PC-3 (cell line): Measurements from ENCODE around the gene UNC13C.

Source experiments
- EZH2phosphoT487 ChIP-seq: fragments of 300-600 bp; sonication (generic); IDR thresholded peaks from 2 replicates; pipeline ENCODE4 v1.6.1; 2018; ENCODE audit warnings: mild to moderate bottlenecking, antibody characterized with exemption, low read length, borderline replicate concordance
- TF ChIP-seq, protein P1 (sequence below): fragments of 300-600 bp; sonication (generic); conservative IDR thresholded peaks from 2 replicates; pipeline ENCODE4 v1.5.1; 2017; ENCODE audit warnings: antibody characterized with exemption, low read depth, mild to moderate bottlenecking, low read length

DNA sequence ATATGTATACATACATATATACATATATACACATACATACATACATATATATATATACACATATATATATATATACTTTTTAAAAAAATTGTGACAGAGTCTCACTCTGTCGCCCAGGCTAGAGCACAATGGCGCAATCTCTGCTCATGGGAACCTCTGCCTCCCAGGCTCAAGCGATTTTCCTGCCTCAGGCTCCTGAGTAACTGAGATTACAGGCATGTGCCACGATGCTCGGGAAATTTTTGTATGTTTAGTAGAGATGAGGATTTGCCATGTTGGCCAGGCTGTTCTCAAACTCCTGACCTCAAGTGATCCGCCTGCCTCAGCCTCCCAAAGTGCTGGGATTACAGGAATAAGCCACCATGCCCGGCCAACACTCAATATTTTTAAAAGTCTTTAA lies 302.5 kb downstream of the UNC13C start:
- TF ChIP-seq, protein P1, sequence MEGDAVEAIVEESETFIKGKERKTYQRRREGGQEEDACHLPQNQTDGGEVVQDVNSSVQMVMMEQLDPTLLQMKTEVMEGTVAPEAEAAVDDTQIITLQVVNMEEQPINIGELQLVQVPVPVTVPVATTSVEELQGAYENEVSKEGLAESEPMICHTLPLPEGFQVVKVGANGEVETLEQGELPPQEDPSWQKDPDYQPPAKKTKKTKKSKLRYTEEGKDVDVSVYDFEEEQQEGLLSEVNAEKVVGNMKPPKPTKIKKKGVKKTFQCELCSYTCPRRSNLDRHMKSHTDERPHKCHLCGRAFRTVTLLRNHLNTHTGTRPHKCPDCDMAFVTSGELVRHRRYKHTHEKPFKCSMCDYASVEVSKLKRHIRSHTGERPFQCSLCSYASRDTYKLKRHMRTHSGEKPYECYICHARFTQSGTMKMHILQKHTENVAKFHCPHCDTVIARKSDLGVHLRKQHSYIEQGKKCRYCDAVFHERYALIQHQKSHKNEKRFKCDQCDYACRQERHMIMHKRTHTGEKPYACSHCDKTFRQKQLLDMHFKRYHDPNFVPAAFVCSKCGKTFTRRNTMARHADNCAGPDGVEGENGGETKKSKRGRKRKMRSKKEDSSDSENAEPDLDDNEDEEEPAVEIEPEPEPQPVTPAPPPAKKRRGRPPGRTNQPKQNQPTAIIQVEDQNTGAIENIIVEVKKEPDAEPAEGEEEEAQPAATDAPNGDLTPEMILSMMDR: no peak
- no peak for TF ChIP-seq EZH2phosphoT487
